GM12878 (cell line): ENCODE measurements around the gene RCCD1. TPM values are rescaled to one million over a fixed set of nuclear protein-coding genes. Genes with fewer than 3 reads are reported as not detected.

Source experiments
- CEBPB ChIP-seq, 2 experiments: fragments of 150-350 bp in 1 of 2; IDR thresholded peaks; 2 replicates each; pipeline ENCODE4 v1.6.1; 2012 to 2014; ENCODE audit warnings: low read depth in 2 of 2, low read length in 2 of 2, borderline replicate concordance in 1 of 2, inconsistent platforms in 1 of 2
- CREM ChIP-seq: IDR thresholded peaks from 2 replicates; pipeline ENCODE4 v1.6.1; 2014; ENCODE audit warnings: antibody characterized with exemption, low read depth
- E2F8 ChIP-seq: fragments of 450-650 bp; IDR thresholded peaks from 2 replicates; pipeline ENCODE4 v1.6.1; 2018; ENCODE audit warnings: mild to moderate bottlenecking, low read depth, moderate library complexity; ENCODE audit not compliant: partially characterized antibody
- EED ChIP-seq: sonication (generic); IDR thresholded peaks from 2 replicates; pipeline ENCODE4 v1.6.1; 2016; ENCODE audit warnings: antibody characterized with exemption, low read depth
- MEF2A ChIP-seq: IDR thresholded peaks from 2 replicates; pipeline ENCODE4 v1.6.1; 2011; ENCODE audit warnings: low read depth, mild to moderate bottlenecking, low read length, moderate library complexity; ENCODE audit not compliant: insufficient read depth
- MTA2 ChIP-seq: fragments of 450-650 bp; IDR thresholded peaks from 2 replicates; pipeline ENCODE4 v1.6.1; 2016; ENCODE audit warnings: low read depth, mild to moderate bottlenecking, moderate library complexity
- MYB ChIP-seq: fragments of 150-350 bp; IDR thresholded peaks from 2 replicates; pipeline ENCODE4 v1.6.1; 2014; ENCODE audit warnings: mild to moderate bottlenecking, low read depth, low read length, borderline replicate concordance
- PRDM15 ChIP-seq: fragments of 450-650 bp; formaldehyde crosslinking; IDR thresholded peaks from 2 replicates; pipeline ENCODE4 v1.4.0; 2020; ENCODE audit warnings: mild to moderate bottlenecking, moderate library complexity
- RAD21 ChIP-seq: IDR thresholded peaks from 2 replicates; pipeline ENCODE4 v1.6.1; 2011; ENCODE audit warnings: mild to moderate bottlenecking, low read depth, low read length, moderate library complexity; ENCODE audit not compliant: insufficient read depth
- SIN3A ChIP-seq: IDR thresholded peaks from 2 replicates; pipeline ENCODE4 v1.6.1; 2012; ENCODE audit warnings: low read depth, low read length, improper control_type of control experiment
- STAT1 ChIP-seq: fragments of 450-650 bp; conservative IDR thresholded peaks from 2 replicates; pipeline ENCODE4 v1.6.1; 2014; ENCODE audit warnings: antibody characterized with exemption, mild to moderate bottlenecking
- SUPT20H ChIP-seq: IDR thresholded peaks from 2 replicates; pipeline ENCODE4 v1.6.1; 2011; ENCODE audit warnings: low read depth, mild to moderate bottlenecking, low read length, moderate library complexity, borderline replicate concordance; ENCODE audit not compliant: control insufficient read depth
- ZNF384 ChIP-seq: IDR thresholded peaks from 2 replicates; pipeline ENCODE4 v1.6.1; 2012; ENCODE audit warnings: low read depth, mild to moderate bottlenecking, low read length, improper control_type of control experiment, borderline replicate concordance
- polyA plus RNA-seq, 11 experiments: library from polyadenylated mRNA; depleted of rRNA in 4 of 11; unstranded in 6 of 11; stranded (reverse) in 5 of 11; fragments of >200 nt; fragmentation: Nextera tagmentation in 4 of 11; fragmentation: Illumina TruSeq in 1 of 11; extraction: Ambion mirVana in 4 of 11; extraction: Trizol in 1 of 11; gene quantifications; 1 replicate in 1 of 11; 2 replicates in 10 of 11; pipeline versions ENCODE4 v1.2.1 to v1.2.3, GENCODE V29; 2011 to 2016; ENCODE audit warnings: inconsistent platforms in 2 of 11, missing spikeins in 2 of 11, low read depth in 1 of 11
- total RNA-seq, 4 experiments: library from RNA; depleted of rRNA in 3 of 4; stranded (reverse); fragments of >200 nt in 3 of 4; fragmentation: Illumina TruSeq in 1 of 4; extraction: Trizol in 1 of 4; gene quantifications; 2 replicates each; pipeline versions ENCODE4 v1.2.1 to v1.2.3, GENCODE V29; 2013 to 2021
- TF ChIP-seq, protein P1 (sequence below): IDR thresholded peaks from 2 replicates; pipeline ENCODE4 v1.6.1; 2012; ENCODE audit warnings: mild to moderate bottlenecking, low read depth, low read length
- TF ChIP-seq, protein P2 (sequence below): fragments of 450-650 bp; IDR thresholded peaks from 2 replicates; pipeline ENCODE4 v1.6.1; 2017; ENCODE audit warnings: low read depth, mild to moderate bottlenecking, moderate library complexity
- TF ChIP-seq, protein P3 (sequence below): fragments of 450-650 bp; IDR thresholded peaks from 2 replicates; pipeline ENCODE4 v1.6.1; 2017; ENCODE audit warnings: borderline replicate concordance

Gene RCCD1
- total and polyA plus RNA-seq, 10 of the 15 experiments (the other 5 are each of a cell fraction or from before 2014, with no cell fraction given) = 5.2 to 30.4 (median 20.9) TPM

GRCh38 chr15:90981681-90982080, 27.0 kb downstream of the RCCD1 start (continued):
- TF ChIP-seq MYB (no peak), SUPT20H (no peak), E2F8 (no peak), RAD21 (0 out of 2 replicates have a peak, but pooled peaks have one; percentile 20), ZNF384 (no peak), CEBPB (IDR thresholded peaks at IDR 0.05; ENCODE audit: borderline replicate concordance in 1 of 2, low read depth in 2 of 2, low read length in 2 of 2) (no peak), CREM (no peak), STAT1 (no peak), MTA2 (0 out of 2 replicates have a peak, but pooled peaks have one; percentile 14), MEF2A (no peak), EED (no peak), SIN3A (no peak), PRDM15 (no peak)
- TF ChIP-seq, protein P1, sequence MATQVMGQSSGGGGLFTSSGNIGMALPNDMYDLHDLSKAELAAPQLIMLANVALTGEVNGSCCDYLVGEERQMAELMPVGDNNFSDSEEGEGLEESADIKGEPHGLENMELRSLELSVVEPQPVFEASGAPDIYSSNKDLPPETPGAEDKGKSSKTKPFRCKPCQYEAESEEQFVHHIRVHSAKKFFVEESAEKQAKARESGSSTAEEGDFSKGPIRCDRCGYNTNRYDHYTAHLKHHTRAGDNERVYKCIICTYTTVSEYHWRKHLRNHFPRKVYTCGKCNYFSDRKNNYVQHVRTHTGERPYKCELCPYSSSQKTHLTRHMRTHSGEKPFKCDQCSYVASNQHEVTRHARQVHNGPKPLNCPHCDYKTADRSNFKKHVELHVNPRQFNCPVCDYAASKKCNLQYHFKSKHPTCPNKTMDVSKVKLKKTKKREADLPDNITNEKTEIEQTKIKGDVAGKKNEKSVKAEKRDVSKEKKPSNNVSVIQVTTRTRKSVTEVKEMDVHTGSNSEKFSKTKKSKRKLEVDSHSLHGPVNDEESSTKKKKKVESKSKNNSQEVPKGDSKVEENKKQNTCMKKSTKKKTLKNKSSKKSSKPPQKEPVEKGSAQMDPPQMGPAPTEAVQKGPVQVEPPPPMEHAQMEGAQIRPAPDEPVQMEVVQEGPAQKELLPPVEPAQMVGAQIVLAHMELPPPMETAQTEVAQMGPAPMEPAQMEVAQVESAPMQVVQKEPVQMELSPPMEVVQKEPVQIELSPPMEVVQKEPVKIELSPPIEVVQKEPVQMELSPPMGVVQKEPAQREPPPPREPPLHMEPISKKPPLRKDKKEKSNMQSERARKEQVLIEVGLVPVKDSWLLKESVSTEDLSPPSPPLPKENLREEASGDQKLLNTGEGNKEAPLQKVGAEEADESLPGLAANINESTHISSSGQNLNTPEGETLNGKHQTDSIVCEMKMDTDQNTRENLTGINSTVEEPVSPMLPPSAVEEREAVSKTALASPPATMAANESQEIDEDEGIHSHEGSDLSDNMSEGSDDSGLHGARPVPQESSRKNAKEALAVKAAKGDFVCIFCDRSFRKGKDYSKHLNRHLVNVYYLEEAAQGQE = no peak
- TF ChIP-seq, protein P2, sequence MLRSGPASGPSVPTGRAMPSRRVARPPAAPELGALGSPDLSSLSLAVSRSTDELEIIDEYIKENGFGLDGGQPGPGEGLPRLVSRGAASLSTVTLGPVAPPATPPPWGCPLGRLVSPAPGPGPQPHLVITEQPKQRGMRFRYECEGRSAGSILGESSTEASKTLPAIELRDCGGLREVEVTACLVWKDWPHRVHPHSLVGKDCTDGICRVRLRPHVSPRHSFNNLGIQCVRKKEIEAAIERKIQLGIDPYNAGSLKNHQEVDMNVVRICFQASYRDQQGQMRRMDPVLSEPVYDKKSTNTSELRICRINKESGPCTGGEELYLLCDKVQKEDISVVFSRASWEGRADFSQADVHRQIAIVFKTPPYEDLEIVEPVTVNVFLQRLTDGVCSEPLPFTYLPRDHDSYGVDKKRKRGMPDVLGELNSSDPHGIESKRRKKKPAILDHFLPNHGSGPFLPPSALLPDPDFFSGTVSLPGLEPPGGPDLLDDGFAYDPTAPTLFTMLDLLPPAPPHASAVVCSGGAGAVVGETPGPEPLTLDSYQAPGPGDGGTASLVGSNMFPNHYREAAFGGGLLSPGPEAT = 0 out of 2 replicates have a peak, but pooled peaks have one; percentile 33
- TF ChIP-seq, protein P3, sequence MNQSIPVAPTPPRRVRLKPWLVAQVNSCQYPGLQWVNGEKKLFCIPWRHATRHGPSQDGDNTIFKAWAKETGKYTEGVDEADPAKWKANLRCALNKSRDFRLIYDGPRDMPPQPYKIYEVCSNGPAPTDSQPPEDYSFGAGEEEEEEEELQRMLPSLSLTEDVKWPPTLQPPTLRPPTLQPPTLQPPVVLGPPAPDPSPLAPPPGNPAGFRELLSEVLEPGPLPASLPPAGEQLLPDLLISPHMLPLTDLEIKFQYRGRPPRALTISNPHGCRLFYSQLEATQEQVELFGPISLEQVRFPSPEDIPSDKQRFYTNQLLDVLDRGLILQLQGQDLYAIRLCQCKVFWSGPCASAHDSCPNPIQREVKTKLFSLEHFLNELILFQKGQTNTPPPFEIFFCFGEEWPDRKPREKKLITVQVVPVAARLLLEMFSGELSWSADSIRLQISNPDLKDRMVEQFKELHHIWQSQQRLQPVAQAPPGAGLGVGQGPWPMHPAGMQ = no peak
